Heart left ventricle (tissue), 16 donors: ENCODE results near the gene PSMA2. TPM values are rescaled to one million over a fixed set of nuclear protein-coding genes. Genes with fewer than 3 reads are reported as not detected.

Experiments used
- ATAC-seq, 4 donors: fragments of 200-7000 bp; cut with Tn5 transposase; one replicate each; pipeline ENCODE4 v1.9.1; 2020 to 2022; ENCODE audit warnings: moderate library complexity in 4 of 4, mild to moderate bottlenecking in 3 of 4, moderate number of reproducible peaks in 1 of 4
- DNase-seq, 5 donors: peaks; one replicate each; pipeline ENCODE4 v3.0.0-alpha.2; 2020
- H3K27ac ChIP-seq, 12 donors: fragments of 200-600 bp; sonication (generic) in 4 of 12; one replicate each; pipeline versions ENCODE4 v1.5.0 to v1.8.0; 2016 to 2022; ENCODE audit warnings: mild to moderate bottlenecking in 2 of 12
- H3K27me3 ChIP-seq, 9 donors: fragments of 200-600 bp; sonication (generic) in 2 of 9; one replicate each; pipeline versions ENCODE4 v1.5.1 to v1.8.0; 2016 to 2022; ENCODE audit warnings: mild to moderate bottlenecking in 3 of 9
- H3K36me3 ChIP-seq, 9 donors: fragments of 200-600 bp; sonication (generic) in 2 of 9; one replicate each; pipeline versions ENCODE4 v1.5.0 to v1.8.0; 2018 to 2022; ENCODE audit warnings: mild to moderate bottlenecking in 2 of 9
- H3K4me1 ChIP-seq, 12 donors: fragments of 200-600 bp; sonication (generic) in 4 of 12; one replicate each; pipeline versions ENCODE4 v1.5.0 to v1.8.0; 2016 to 2022; ENCODE audit warnings: mild to moderate bottlenecking in 3 of 12
- H3K4me3 ChIP-seq, 12 donors: fragments of 200-600 bp; sonication (generic) in 4 of 12; one replicate each; pipeline versions ENCODE4 v1.5.0 to v1.8.0; 2017 to 2022; ENCODE audit warnings: mild to moderate bottlenecking in 9 of 12, moderate library complexity in 4 of 12
- H3K9me3 ChIP-seq, 12 donors: fragments of 200-600 bp; sonication (generic) in 4 of 12; one replicate each; pipeline versions ENCODE4 v1.5.0 to v1.8.0; 2016 to 2022; ENCODE audit warnings: mild to moderate bottlenecking in 1 of 12
- POLR2A ChIP-seq, 2 donors: fragments of 450-650 bp; IDR thresholded peaks; one replicate each; pipeline ENCODE4 v1.6.1; 2017; ENCODE audit warnings: antibody characterized with exemption in 2 of 2, mild to moderate bottlenecking in 2 of 2, moderate library complexity in 2 of 2
- WGBS, 4 donors: extraction: QIAGEN DNeasy Blood & Tissue Kit in 2 of 4; methylation state at CpG; one replicate each; pipeline versions ENCODE4 v1.1.5 to v1.1.7; 2013 to 2018; 5-methylcytosine and 5-hydroxymethylcytosine counted together
- intact Hi-C, 10 donors: fragments of 100-400 bp; cut with DNase I; formaldehyde crosslinking; loops; one replicate each; pipeline versions ENCODE4 v1.11.1 to v1.14.2; 2022
- polyA plus RNA-seq, 2 donors: library from polyadenylated mRNA; stranded (reverse); fragments of 200-250 nt; gene quantifications; one replicate each; pipeline ENCODE4 v1.2.3, GENCODE V29; 2013
- total RNA-seq, 9 donors: library from RNA; depleted of rRNA in 2 of 9; stranded (reverse); fragments of >200 nt in 2 of 9; fragmentation: NEBNext Ultra II Directional in 3 of 9; extraction: Animal tissue kit (Norgen Biotek cat#: 25700) in 3 of 9; gene quantifications; one replicate each; pipeline versions ENCODE4 v1.1.0 to v1.2.4, GENCODE V29; 2016 to 2023
- TF ChIP-seq, protein P1 (sequence below), 12 donors: fragments of 200-600 bp; sonication (generic) in 4 of 12; IDR thresholded peaks; one replicate each; pipeline versions ENCODE4 v1.5.0 to v1.8.0; 2018 to 2022; ENCODE audit warnings: antibody characterized with exemption in 12 of 12, mild to moderate bottlenecking in 5 of 12
- donor health status: ischemic (EF 13 %, LVEDD 7.1; RV severe dilation, severe dysfunction).
- donor health status: healthy with polysubstance abuse.
- donor health status: DM: no; HTN: yes; CAD: no.
- donor health status: DM: no; HTN: no; CAD: no.
- donor health status: ischemic (EF 25% LVEDD 6.9; RV normal size, moderate dysfunction).
- donor health status: ischemic (EF 25% LVEDD 5.7; RV mildly dilated, moderate dysfunction).
- donor health status: healthy.
- donor health status: DM: yes; HTN: yes; CAD: no.
- donor health status: ischemic (EF 35%, LVEDD 5.7; RV mildly dilated, moderate dysfunction).
- donor health status: nonischemic (EF 11% LVEDD 7.7; RV severe dilation, severe dysfunction).
- donor health status: DM: yes; HTN: yes; CAD: no.
- donor health status: PGD.
- donor health status: ischemic (EF 29% LVEDD 5.4; RV normal size, mild dysfunction).
- donor health status: nonischemic (EF 23%, LVEDD 6.1; RV moderate dilation, normal function).

The PSMA2 gene
- total and polyA plus RNA-seq, 11 donors = 41.8 to 139 (median 75.8) TPM

DNA sequence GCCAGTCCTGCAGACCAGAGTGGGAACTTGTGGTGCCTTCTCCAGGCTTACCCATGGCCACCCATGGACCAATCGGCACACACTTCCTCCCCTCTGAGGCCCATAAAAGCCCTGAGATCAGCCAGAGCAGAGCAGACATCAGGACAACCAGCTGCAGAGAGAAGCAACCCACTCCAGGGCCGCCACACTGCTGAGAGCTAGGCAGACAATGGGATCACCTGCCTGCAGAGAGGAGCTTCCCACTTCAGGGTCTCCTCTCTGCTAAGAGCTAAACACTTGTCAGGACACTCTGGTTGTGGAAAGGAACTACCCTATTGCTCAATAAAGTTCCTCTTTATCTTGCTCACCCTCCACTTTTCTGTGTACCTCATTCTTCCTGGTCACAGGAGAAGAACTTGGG lies 54.1 kb downstream of the PSMA2 start:
- WGBS, 4 donors = 61 to 89% (median 76%) methylated on average over 2 of the region's 2 CpGs
- intact Hi-C loops = loop anchor here in 2 of 10 donors (2.0 kb wide), 2 partner anchors 935 to 937 kb away; no protein-coding TSS in a partner anchor
- ATAC-seq (peak in 1 of 4 donors; percentile 46), DNase-seq (peak in 1 of 5 donors; percentile 18)
- no peaks in the 10 kb centered on the region for H3K36me3 ChIP-seq
- H3K4me1 ChIP-seq = no peaks in the 10 kb centered on the region
- H3K9me3 ChIP-seq = no peaks in the 10 kb centered on the region
- no peak overlapping the region for H3K27ac ChIP-seq
- TF ChIP-seq, protein P1, sequence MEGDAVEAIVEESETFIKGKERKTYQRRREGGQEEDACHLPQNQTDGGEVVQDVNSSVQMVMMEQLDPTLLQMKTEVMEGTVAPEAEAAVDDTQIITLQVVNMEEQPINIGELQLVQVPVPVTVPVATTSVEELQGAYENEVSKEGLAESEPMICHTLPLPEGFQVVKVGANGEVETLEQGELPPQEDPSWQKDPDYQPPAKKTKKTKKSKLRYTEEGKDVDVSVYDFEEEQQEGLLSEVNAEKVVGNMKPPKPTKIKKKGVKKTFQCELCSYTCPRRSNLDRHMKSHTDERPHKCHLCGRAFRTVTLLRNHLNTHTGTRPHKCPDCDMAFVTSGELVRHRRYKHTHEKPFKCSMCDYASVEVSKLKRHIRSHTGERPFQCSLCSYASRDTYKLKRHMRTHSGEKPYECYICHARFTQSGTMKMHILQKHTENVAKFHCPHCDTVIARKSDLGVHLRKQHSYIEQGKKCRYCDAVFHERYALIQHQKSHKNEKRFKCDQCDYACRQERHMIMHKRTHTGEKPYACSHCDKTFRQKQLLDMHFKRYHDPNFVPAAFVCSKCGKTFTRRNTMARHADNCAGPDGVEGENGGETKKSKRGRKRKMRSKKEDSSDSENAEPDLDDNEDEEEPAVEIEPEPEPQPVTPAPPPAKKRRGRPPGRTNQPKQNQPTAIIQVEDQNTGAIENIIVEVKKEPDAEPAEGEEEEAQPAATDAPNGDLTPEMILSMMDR (IDR thresholded peaks at IDR 0.05) = no peak
- no peak for TF ChIP-seq POLR2A (IDR thresholded peaks at IDR 0.05)
- no peak overlapping the region for H3K4me3 ChIP-seq
- H3K27me3 ChIP-seq = no peaks in the 10 kb centered on the region

DNA sequence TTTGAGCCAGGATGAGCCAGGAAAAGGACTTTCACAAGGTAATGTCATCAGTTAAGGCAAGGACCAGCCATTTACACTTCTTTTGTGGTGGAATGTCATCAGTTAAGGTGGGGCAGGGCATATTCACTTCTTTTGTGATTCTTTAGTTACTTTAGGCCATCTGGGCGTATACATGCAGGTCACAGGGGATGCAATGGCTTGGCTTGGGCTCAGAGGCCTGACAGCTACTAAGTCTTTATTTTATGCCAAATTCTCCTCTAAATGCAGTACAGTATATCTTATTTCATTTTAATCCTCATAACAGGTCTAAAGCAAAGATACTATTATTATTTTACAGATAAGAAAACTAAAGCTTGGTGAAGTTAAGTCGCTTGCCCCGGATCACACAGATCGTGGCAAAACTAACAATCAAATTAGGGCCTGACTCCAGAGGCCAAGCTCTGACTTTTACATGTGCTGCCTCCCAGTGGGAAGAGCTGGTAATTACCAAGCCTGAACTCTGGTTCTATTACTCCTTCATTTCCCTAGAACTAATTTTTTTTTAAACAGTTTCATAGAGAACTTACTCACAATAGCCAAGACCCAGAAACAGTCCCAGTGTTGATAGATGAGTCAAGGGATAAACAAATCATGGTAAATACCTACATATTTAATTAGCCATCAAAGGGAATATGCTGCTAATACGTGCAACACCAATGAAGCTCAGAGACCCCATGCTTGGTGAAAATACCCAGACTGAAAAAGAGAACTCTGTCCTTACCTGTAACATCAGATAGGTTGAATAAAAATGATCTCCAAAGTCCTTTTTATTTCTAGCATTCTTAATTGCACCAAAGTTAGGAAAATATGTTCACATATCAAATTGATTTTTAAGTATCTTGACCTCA lies 55.5 kb downstream of the PSMA2 start:
- Histone ChIP-seq H3K27me3 (no peaks in the 10 kb centered on the region), H3K36me3 (no peaks in the 10 kb centered on the region), H3K4me3 (no peak overlapping the region), H3K27ac (no peak overlapping the region), H3K4me1 (no peaks in the 10 kb centered on the region), H3K9me3 (no peaks in the 10 kb centered on the region)
- no peak for TF ChIP-seq POLR2A (IDR thresholded peaks at IDR 0.05)
- TF ChIP-seq, protein P1 (IDR thresholded peaks at IDR 0.05) = peak; percentile 53 to 87 (median 72)
- peak in 2 of 5 donors; percentile 29 to 42 for DNase-seq
- intact Hi-C loops = loop anchor here in 3 of 10 donors (1.0 to 2.0 kb wide), 3 partner anchors 934 to 936 kb away; no protein-coding TSS in a partner anchor
- ATAC-seq = peak in 3 of 4 donors; percentile 44 to 59 (median 47)
- WGBS, 4 donors = 36 to 51% (median 41%) methylated on average over 5 of the region's 5 CpGs

DNA sequence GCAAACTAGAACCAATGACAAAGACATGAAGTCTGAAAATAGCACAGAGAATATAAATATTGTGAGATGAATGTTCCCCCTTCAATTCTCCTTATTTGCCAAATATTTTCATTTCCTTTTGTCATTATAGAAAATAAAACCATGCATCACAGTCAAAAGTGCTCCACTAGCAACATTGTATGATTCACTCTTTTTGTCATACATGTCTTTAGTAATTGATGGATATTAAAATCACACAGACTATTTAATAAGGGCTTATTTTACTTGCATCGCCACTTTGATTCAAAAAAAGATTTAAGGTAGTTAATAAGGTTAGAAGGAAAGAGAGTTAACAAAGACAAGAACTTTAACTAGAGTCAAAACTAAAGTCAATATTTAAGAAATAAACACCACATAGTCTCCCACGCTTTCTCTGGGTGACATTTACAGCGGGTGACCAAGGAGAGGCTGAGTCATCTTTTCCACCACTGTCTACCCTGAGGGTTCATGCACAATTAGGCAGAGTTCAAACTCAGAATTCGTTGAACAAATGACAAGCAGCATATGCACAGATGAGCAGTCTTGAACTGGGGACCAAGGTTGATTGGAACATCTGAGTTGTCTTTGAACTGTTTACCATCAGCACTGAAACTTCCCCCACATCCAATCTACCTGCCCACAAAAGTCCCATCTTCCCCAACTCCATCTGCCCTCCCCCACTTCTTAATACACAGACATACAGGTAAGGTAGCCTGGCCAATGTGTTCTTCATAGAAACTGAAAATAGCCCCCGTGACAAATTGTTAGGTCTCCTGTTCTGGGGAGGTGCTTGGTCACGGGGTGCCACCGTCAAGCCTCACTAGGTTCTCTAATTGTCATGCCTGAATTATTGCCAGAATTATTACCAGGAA lies 62.6 kb downstream of the PSMA2 start:
- ATAC-seq (no peak), DNase-seq (no peak)
- H3K4me1 ChIP-seq = no peaks in the 10 kb centered on the region
- 82 to 86% (median 85%) methylated on average over 7 of the region's 7 CpGs for WGBS, 4 donors
- H3K27me3 ChIP-seq = no peaks in the 10 kb centered on the region
- peaks cover 0 to 7% (median 0%) of the 10 kb centered on the region in 12 donors for H3K9me3 ChIP-seq
- intact Hi-C loops = no loop called here
- H3K4me3 ChIP-seq = no peak overlapping the region
- no peak overlapping the region for H3K27ac ChIP-seq
- TF ChIP-seq, protein P1 (IDR thresholded peaks at IDR 0.05) = no peak
- TF ChIP-seq POLR2A (IDR thresholded peaks at IDR 0.05) = no peak
- H3K36me3 ChIP-seq = no peaks in the 10 kb centered on the region
